Peyer's patch (tissue), 4 donors: ENCODE measurements around the gene EXOSC9.

ENCODE experiments used
- POLR2A ChIP-seq, 2 donors: fragments of 450-650 bp; IDR thresholded peaks; one replicate each; pipeline ENCODE4 v1.5.1; 2017; ENCODE audit warnings: antibody characterized with exemption in 2 of 2, mild to moderate bottlenecking in 2 of 2, moderate library complexity in 2 of 2
- TF ChIP-seq, protein P1 (sequence below), 6 experiments: fragments of 450-650 bp in 4 of 6; fragments of 200-600 bp in 2 of 6; sonication (generic) in 1 of 6; IDR thresholded peaks; one replicate each; pipeline ENCODE4 v1.5.1; 2017 to 2019; ENCODE audit warnings: antibody characterized with exemption in 6 of 6, mild to moderate bottlenecking in 3 of 6, moderate library complexity in 1 of 6

DNA sequence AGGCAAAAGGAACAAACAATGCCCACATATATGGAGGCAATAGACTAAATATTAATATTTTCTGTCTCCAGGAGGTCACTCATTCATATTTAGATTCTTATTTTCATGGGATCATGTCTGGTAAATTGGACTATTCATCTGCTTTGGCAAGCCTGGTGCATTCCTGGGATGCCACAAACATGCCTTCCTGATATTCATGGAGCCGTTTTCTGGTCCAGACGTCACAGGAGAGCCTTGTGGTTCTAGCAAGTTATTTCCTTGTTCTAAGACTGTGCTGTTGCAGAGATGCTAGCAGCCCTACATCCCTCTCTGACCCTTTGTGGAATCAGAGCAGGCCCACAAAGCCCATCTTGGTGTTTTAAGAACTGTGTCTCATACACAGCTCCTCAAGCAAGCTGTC is 16.1 kb upstream of the EXOSC9 start:
- TF ChIP-seq, protein P1, sequence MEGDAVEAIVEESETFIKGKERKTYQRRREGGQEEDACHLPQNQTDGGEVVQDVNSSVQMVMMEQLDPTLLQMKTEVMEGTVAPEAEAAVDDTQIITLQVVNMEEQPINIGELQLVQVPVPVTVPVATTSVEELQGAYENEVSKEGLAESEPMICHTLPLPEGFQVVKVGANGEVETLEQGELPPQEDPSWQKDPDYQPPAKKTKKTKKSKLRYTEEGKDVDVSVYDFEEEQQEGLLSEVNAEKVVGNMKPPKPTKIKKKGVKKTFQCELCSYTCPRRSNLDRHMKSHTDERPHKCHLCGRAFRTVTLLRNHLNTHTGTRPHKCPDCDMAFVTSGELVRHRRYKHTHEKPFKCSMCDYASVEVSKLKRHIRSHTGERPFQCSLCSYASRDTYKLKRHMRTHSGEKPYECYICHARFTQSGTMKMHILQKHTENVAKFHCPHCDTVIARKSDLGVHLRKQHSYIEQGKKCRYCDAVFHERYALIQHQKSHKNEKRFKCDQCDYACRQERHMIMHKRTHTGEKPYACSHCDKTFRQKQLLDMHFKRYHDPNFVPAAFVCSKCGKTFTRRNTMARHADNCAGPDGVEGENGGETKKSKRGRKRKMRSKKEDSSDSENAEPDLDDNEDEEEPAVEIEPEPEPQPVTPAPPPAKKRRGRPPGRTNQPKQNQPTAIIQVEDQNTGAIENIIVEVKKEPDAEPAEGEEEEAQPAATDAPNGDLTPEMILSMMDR (IDR thresholded peaks at IDR 0.05), result no peak
- no peak for TF ChIP-seq POLR2A (IDR thresholded peaks at IDR 0.05)
